Measurements from ENCODE around the gene C16orf96. TPM values are rescaled to one million over a fixed set of nuclear protein-coding genes. Genes with fewer than 3 reads are reported as not detected.

Gene C16orf96
- total and polyA plus RNA-seq, 2 of the 13 experiments (the other 11 are each of a cell fraction or from before 2014, with no cell fraction given): 0.03 TPM; not detected in 1

DNA sequence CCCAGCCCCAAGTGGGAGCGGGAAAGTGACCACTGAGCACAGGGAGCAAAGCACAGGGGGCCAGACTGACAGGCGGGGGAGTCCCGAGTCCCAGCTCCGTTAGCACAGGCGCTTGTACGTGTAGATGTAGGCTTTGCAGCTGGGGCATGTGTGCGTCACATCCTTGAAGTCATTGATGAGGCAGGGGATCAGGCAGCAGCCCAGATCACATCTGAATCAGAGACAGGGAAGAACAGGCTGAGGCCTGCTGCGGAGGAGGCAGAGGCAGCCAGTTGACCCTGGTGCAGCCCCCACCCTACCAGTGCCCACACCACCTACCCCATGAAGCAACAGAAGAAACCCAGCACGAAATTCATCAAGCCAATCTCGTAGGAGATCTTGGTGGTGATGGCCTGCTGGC is 43.7 kb upstream of the C16orf96 start:
- CTCF ChIA-PET (ENCODE audit: low intra/inter-chr PET ratio, low total read pairs): interaction anchor here (1.8 kb wide), 1 partner anchor 37 kb away, joined by 10 read pairs; no protein-coding TSS in a partner anchor
- Histone ChIP-seq H3K27me3 (ENCODE audit: control insufficient read depth in 1 of 2, insufficient read depth in 2 of 2, low read length in 2 of 2) (no peaks in the 10 kb centered on the region), H3K79me2 (ENCODE audit: insufficient read depth, low read length) (peaks cover 29% of the 10 kb centered on the region), H3K36me3 (replicated peaks in 1 of 2; ENCODE audit: control insufficient read depth in 1 of 2, insufficient read depth in 2 of 2, low read length in 2 of 2) (peaks cover 34 to 68% of the 10 kb centered on the region in 2 experiments), H3K27ac (ENCODE audit: extremely low read length, insufficient read depth, low read length) (no peak overlapping the region), H3K4me1 (ENCODE audit: insufficient read depth, low read length) (peaks cover 15% of the 10 kb centered on the region; the same call in 1 of the 2 replicates), H3K9me3 (ENCODE audit: low read length) (no peaks in the 10 kb centered on the region), H3K9ac (ENCODE audit: insufficient read depth, low read depth, low read length) (no peak overlapping the region), H3K4me2 (ENCODE audit: low read depth, low read length) (no peak overlapping the region), H3K4me3 (replicated peaks in 1 of 3; ENCODE audit: insufficient read depth in 1 of 3, low read depth in 2 of 3, low read length in 3 of 3) (no peak overlapping the region), H2AFZ (ENCODE audit: low read length) (no peak overlapping the region), H4K20me1 (ENCODE audit: insufficient read depth, low read length) (peaks cover 27% of the 10 kb centered on the region)
- BruUV-seq (replicated peaks): no TSS peak
- WGBS (ENCODE audit: low lambda C conversion rate): 96% methylated on average over 6 of the region's 10 CpGs
- ATAC-seq: no peak
- no peak for FAIRE-seq
- no peak for DNase-seq (ENCODE audit: low spot score)
- POLR2A ChIA-PET: no interaction called here
- in situ Hi-C loops (cut with HindIII; ENCODE audit: extremely low pct_ligation_motif_present, low pct_unique_long_range_greater_than_20kb) (loop anchor here (5.0 to 25.0 kb wide), 3 partner anchors 35 to 450 kb away; partner anchors contain the start of gene SEC14L5), intact Hi-C loops (cut with micrococcal nuclease; ENCODE audit: unreplicated experiment) (no loop called here)
- no peak for TF ChIP-seq ZNF883 (CRISPR knock-in tag; IDR thresholded peaks at IDR 0.05; ENCODE audit: not compliant biosample characterization)
- TF ChIP-seq SIN3A (IDR thresholded peaks at IDR 0.05; ENCODE audit: borderline replicate concordance, low read depth, low read length): no peak
- TF ChIP-seq, protein P1, sequence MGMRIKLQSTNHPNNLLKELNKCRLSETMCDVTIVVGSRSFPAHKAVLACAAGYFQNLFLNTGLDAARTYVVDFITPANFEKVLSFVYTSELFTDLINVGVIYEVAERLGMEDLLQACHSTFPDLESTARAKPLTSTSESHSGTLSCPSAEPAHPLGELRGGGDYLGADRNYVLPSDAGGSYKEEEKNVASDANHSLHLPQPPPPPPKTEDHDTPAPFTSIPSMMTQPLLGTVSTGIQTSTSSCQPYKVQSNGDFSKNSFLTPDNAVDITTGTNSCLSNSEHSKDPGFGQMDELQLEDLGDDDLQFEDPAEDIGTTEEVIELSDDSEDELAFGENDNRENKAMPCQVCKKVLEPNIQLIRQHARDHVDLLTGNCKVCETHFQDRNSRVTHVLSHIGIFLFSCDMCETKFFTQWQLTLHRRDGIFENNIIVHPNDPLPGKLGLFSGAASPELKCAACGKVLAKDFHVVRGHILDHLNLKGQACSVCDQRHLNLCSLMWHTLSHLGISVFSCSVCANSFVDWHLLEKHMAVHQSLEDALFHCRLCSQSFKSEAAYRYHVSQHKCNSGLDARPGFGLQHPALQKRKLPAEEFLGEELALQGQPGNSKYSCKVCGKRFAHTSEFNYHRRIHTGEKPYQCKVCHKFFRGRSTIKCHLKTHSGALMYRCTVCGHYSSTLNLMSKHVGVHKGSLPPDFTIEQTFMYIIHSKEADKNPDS (CRISPR knock-in tag; IDR thresholded peaks at IDR 0.05): no peak
- TF ChIP-seq CBX5 (CRISPR knock-in tag; IDR thresholded peaks at IDR 0.05; ENCODE audit: borderline replicate concordance): no peak

Data from HepG2 (cell line).